HepG2 (cell line): ENCODE results near the gene RAD1. TPM values are rescaled to one million over a fixed set of nuclear protein-coding genes. Genes with fewer than 3 reads are reported as not detected.

Source experiments
- AGO1 ChIP-seq: fragments of 200-400 bp; formaldehyde crosslinking; IDR thresholded peaks from 2 replicates; pipeline ENCODE4 v1.6.1; 2017; ENCODE audit warnings: mild to moderate bottlenecking, low read depth, low read length, moderate library complexity; ENCODE audit not compliant: poor library complexity, severe bottlenecking
- AKAP8 ChIP-seq: sonication (generic); formaldehyde crosslinking; IDR thresholded peaks from 2 replicates; pipeline ENCODE4 v1.5.1; 2020; ENCODE audit warnings: mild to moderate bottlenecking, missing genetic modification reagents
- ELF4 ChIP-seq: sonication (generic); formaldehyde crosslinking; IDR thresholded peaks from 2 replicates; pipeline ENCODE4 v1.5.0; 2020; ENCODE audit warnings: missing genetic modification reagents, mild to moderate bottlenecking, moderate library complexity, borderline replicate concordance
- ISL2 ChIP-seq: sonication (generic); formaldehyde crosslinking; IDR thresholded peaks from 2 replicates; pipeline ENCODE4 v1.5.0; 2020; ENCODE audit warnings: missing genetic modification reagents
- MLX ChIP-seq: IDR thresholded peaks from 2 replicates; pipeline ENCODE4 v1.6.1; 2016
- NPAS2 ChIP-seq: sonication (generic); formaldehyde crosslinking; IDR thresholded peaks from 2 replicates; pipeline ENCODE4 v1.8.0; 2022; ENCODE audit warnings: mild to moderate bottlenecking, missing genetic modification reagents, borderline replicate concordance
- NR3C1 ChIP-seq: sonication (generic); formaldehyde crosslinking; IDR thresholded peaks from 2 replicates; pipeline ENCODE4 v1.4.0; 2020; ENCODE audit warnings: missing genetic modification reagents
- PPARG ChIP-seq: conservative IDR thresholded peaks from 2 replicates; pipeline ENCODE4 v1.6.1; 2016; ENCODE audit warnings: missing biosample characterization, missing genetic modification reagents
- THAP11 ChIP-seq: IDR thresholded peaks from 2 replicates; pipeline ENCODE4 v1.6.1; 2016; ENCODE audit warnings: missing biosample characterization, missing genetic modification reagents
- ZFP62 ChIP-seq: sonication (generic); formaldehyde crosslinking; IDR thresholded peaks from 2 replicates; pipeline ENCODE4 v1.4.0; 2020; ENCODE audit warnings: missing genetic modification reagents
- ZKSCAN8 ChIP-seq: IDR thresholded peaks from 2 replicates; pipeline ENCODE4 v1.6.1; 2016; ENCODE audit warnings: borderline replicate concordance, missing genetic modification reagents, missing compliant biosample characterization
- ZMYM2 ChIP-seq: sonication (generic); formaldehyde crosslinking; IDR thresholded peaks from 2 replicates; pipeline ENCODE4 v1.8.0; 2022; ENCODE audit warnings: mild to moderate bottlenecking, missing genetic modification reagents
- ZNF121 ChIP-seq: sonication (generic); formaldehyde crosslinking; IDR thresholded peaks from 2 replicates; pipeline ENCODE4 v1.5.0; 2020; ENCODE audit warnings: mild to moderate bottlenecking, missing genetic modification reagents
- ZNF276 ChIP-seq: sonication (generic); formaldehyde crosslinking; IDR thresholded peaks from 2 replicates; pipeline ENCODE4 v1.4.0; 2020; ENCODE audit warnings: mild to moderate bottlenecking, low read depth, missing genetic modification reagents
- ZNF609 ChIP-seq: sonication (generic); formaldehyde crosslinking; IDR thresholded peaks from 2 replicates; pipeline ENCODE4 v1.4.0; 2020; ENCODE audit warnings: mild to moderate bottlenecking, missing genetic modification reagents, borderline replicate concordance
- polyA plus RNA-seq, 8 experiments: library from polyadenylated mRNA; depleted of rRNA in 3 of 8; stranded (reverse) in 7 of 8; unstranded in 1 of 8; fragments of >200 nt; fragmentation: Illumina TruSeq in 4 of 8; extraction: Trizol in 4 of 8; gene quantifications; 2 replicates each; pipeline versions ENCODE4 v1.2.1 to v1.2.3, GENCODE V29; 2011 to 2016; ENCODE audit warnings: low read depth in 4 of 8, missing spikeins in 1 of 8, mixed read lengths in 1 of 8; ENCODE audit not compliant: insufficient read depth in 1 of 8
- total RNA-seq, 5 experiments: library from RNA; depleted of rRNA; stranded (reverse); fragments of >200 nt; fragmentation: Illumina TruSeq; extraction: Trizol; gene quantifications; 2 replicates each; pipeline ENCODE4 v1.2.3, GENCODE V29; 2016; ENCODE audit warnings: low read depth in 1 of 5
- TF ChIP-seq, protein P1 (sequence below): fragments of 450-650 bp; IDR thresholded peaks from 2 replicates; pipeline ENCODE4 v1.6.1; 2017; ENCODE audit warnings: mild to moderate bottlenecking
- TF ChIP-seq, protein P2 (sequence below): sonication (generic); formaldehyde crosslinking; conservative IDR thresholded peaks from 2 replicates; pipeline ENCODE4 v1.8.0; 2022; ENCODE audit warnings: missing genetic modification reagents

RAD1 gene
- total and polyA plus RNA-seq, 2 of the 13 experiments (the other 11 are each of a cell fraction or from before 2014, with no cell fraction given) = 14.7 to 39.1 TPM

DNA sequence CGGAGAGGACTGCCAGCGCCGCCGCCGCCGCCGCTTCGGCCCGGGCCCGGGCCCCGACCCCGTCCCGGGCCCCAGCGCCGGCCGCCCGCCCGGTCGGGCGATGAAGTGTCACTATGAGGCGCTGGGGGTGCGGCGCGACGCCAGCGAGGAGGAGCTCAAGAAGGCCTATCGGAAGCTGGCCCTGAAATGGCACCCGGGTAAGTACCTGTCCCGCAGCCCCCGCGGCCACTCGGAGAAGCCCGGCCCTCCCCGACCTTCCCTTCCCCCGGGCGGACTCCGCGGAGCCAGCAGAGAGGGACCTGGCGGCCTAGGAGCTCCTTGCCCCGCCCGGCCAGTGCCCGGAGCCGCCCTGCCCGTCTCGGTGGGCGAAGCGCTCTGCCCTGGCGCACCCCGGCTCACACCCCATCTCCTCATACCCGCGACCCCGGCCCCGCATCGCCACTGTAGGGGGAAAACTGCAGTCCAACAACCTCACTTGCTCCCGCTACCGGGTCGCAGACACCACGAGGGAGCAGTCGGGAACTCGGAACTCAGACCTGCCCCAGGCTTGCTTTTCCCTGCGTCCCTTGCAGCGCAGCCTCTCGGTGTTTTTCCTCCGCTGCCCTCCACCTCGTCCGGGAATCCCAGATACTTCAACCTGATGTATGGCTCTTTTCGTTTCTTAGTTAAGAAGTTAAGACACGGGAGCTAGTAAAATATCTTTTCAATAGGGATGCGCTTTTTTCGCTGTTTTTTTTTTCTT, 14.6 kb upstream of the RAD1 start (continued):
- TF ChIP-seq ZNF276 (CRISPR knock-in tag) (no peak), ZMYM2 (CRISPR knock-in tag) (no peak), MLX (CRISPR knock-in tag) (no peak), AKAP8 (CRISPR knock-in tag) (no peak), THAP11 (CRISPR knock-in tag) (peak; percentile 23; the same call in 1 of the 2 replicates), NR3C1 (CRISPR knock-in tag) (no peak), ZFP62 (no peak), PPARG (CRISPR knock-in tag) (no peak), AGO1 (no peak), ELF4 (CRISPR knock-in tag) (0 out of 2 replicates have a peak, but pooled peaks have one; percentile 22), ZNF121 (CRISPR knock-in tag) (no peak), ZNF609 (peak; percentile 47; the same call in 1 of the 2 replicates), ZKSCAN8 (CRISPR knock-in tag) (no peak), ISL2 (CRISPR knock-in tag) (no peak), NPAS2 (no peak)
- TF ChIP-seq, protein P1, sequence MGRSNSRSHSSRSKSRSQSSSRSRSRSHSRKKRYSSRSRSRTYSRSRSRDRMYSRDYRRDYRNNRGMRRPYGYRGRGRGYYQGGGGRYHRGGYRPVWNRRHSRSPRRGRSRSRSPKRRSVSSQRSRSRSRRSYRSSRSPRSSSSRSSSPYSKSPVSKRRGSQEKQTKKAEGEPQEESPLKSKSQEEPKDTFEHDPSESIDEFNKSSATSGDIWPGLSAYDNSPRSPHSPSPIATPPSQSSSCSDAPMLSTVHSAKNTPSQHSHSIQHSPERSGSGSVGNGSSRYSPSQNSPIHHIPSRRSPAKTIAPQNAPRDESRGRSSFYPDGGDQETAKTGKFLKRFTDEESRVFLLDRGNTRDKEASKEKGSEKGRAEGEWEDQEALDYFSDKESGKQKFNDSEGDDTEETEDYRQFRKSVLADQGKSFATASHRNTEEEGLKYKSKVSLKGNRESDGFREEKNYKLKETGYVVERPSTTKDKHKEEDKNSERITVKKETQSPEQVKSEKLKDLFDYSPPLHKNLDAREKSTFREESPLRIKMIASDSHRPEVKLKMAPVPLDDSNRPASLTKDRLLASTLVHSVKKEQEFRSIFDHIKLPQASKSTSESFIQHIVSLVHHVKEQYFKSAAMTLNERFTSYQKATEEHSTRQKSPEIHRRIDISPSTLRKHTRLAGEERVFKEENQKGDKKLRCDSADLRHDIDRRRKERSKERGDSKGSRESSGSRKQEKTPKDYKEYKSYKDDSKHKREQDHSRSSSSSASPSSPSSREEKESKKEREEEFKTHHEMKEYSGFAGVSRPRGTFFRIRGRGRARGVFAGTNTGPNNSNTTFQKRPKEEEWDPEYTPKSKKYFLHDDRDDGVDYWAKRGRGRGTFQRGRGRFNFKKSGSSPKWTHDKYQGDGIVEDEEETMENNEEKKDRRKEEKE = no peak
- TF ChIP-seq, protein P2, sequence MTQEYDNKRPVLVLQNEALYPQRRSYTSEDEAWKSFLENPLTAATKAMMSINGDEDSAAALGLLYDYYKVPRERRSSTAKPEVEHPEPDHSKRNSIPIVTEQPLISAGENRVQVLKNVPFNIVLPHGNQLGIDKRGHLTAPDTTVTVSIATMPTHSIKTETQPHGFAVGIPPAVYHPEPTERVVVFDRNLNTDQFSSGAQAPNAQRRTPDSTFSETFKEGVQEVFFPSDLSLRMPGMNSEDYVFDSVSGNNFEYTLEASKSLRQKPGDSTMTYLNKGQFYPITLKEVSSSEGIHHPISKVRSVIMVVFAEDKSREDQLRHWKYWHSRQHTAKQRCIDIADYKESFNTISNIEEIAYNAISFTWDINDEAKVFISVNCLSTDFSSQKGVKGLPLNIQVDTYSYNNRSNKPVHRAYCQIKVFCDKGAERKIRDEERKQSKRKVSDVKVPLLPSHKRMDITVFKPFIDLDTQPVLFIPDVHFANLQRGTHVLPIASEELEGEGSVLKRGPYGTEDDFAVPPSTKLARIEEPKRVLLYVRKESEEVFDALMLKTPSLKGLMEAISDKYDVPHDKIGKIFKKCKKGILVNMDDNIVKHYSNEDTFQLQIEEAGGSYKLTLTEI (CRISPR knock-in tag) = no peak
